H9 (cell line): ENCODE results near the gene RPRD1B. TPM values are rescaled to one million over a fixed set of nuclear protein-coding genes. Genes with fewer than 3 reads are reported as not detected.

ENCODE experiments used
- DNase-seq: peaks from one replicate; pipeline ENCODE4 v3.0.0-alpha.2; 2017
- H2AFZ ChIP-seq: one replicate; pipeline ENCODE4 v1.6.1; 2013; ENCODE audit warnings: mild to moderate bottlenecking, low read length, control low read depth, moderate library complexity
- H2AK5ac ChIP-seq: 2 replicates; pipeline ENCODE4 v1.6.1; 2013; ENCODE audit warnings: low read length, control low read depth, mixed read lengths; ENCODE audit not compliant: insufficient read length
- H2BK120ac ChIP-seq: one replicate; pipeline ENCODE4 v1.6.1; 2013; ENCODE audit warnings: low read depth, mild to moderate bottlenecking, low read length, control low read depth, inconsistent platforms; ENCODE audit not compliant: poor library complexity, severe bottlenecking
- H2BK12ac ChIP-seq: 2 replicates; pipeline ENCODE4 v1.6.1; 2013; ENCODE audit warnings: low read length, control low read depth, mixed read lengths, low read depth; ENCODE audit not compliant: insufficient read length
- H2BK15ac ChIP-seq: 2 replicates; pipeline ENCODE4 v1.6.1; 2013; ENCODE audit warnings: low read depth, low read length, control low read depth
- H2BK20ac ChIP-seq: one replicate; pipeline ENCODE4 v1.6.1; 2013; ENCODE audit warnings: low read depth, mild to moderate bottlenecking, low read length, control low read depth, inconsistent platforms; ENCODE audit not compliant: poor library complexity, severe bottlenecking
- H2BK5ac ChIP-seq: 2 replicates; pipeline ENCODE4 v1.6.1; 2013; ENCODE audit warnings: low read length, control low read depth, mixed read lengths; ENCODE audit not compliant: insufficient read length
- H3K14ac ChIP-seq: 2 replicates; pipeline ENCODE4 v1.6.1; 2013; ENCODE audit warnings: low read length, control low read depth; ENCODE audit not compliant: insufficient read depth
- H3K18ac ChIP-seq: 2 replicates; pipeline ENCODE4 v1.6.1; 2013; ENCODE audit warnings: low read depth, mild to moderate bottlenecking, mixed read lengths, low read length, control low read depth; ENCODE audit not compliant: insufficient read length
- H3K23ac ChIP-seq: 2 replicates; pipeline ENCODE4 v1.6.1; 2013; ENCODE audit warnings: low read length, control low read depth, mixed read lengths, low read depth; ENCODE audit not compliant: insufficient read length
- H3K23me2 ChIP-seq: 2 replicates; pipeline ENCODE4 v1.6.1; 2013; ENCODE audit warnings: low read depth, mild to moderate bottlenecking, mixed read lengths, low read length, control low read depth; ENCODE audit not compliant: insufficient read length, poor library complexity, severe bottlenecking
- H3K27ac ChIP-seq: 2 replicates; pipeline ENCODE4 v1.5.1; 2013; ENCODE audit warnings: low read length, control low read depth, mixed read lengths, low read depth; ENCODE audit not compliant: insufficient read length
- H3K27me3 ChIP-seq: 2 replicates; pipeline ENCODE4 v1.6.1; 2013; ENCODE audit warnings: low read length, control low read depth, inconsistent platforms; ENCODE audit not compliant: insufficient read depth
- H3K4ac ChIP-seq: 2 replicates; pipeline ENCODE4 v1.6.1; 2013; ENCODE audit warnings: low read depth, mild to moderate bottlenecking, control low read depth, inconsistent platforms, low read length, moderate library complexity
- H3K4me1 ChIP-seq: 2 replicates; pipeline ENCODE4 v1.6.1; 2013; ENCODE audit warnings: low read length, control low read depth, inconsistent platforms; ENCODE audit not compliant: insufficient read depth
- H3K4me2 ChIP-seq: 2 replicates; pipeline ENCODE4 v1.6.1; 2013; ENCODE audit warnings: low read length, control low read depth, mixed read lengths; ENCODE audit not compliant: insufficient read length, insufficient read depth
- H3K56ac ChIP-seq: 2 replicates; pipeline ENCODE4 v1.6.1; 2013; ENCODE audit warnings: low read depth, mild to moderate bottlenecking, mixed read lengths, low read length, control low read depth; ENCODE audit not compliant: insufficient read length
- H3K79me1 ChIP-seq: 2 replicates; pipeline ENCODE4 v1.6.1; 2013; ENCODE audit warnings: low read depth, mild to moderate bottlenecking, moderate library complexity, low read length, control low read depth, inconsistent platforms; ENCODE audit not compliant: insufficient read depth, poor library complexity, severe bottlenecking
- H3K79me2 ChIP-seq: 2 replicates; pipeline ENCODE4 v1.6.1; 2013; ENCODE audit warnings: low read length, control low read depth, inconsistent platforms; ENCODE audit not compliant: insufficient read depth
- H3K9ac ChIP-seq: 2 replicates; pipeline ENCODE4 v1.6.1; 2013; ENCODE audit warnings: low read length, control low read depth, mixed read lengths; ENCODE audit not compliant: insufficient read length; ENCODE audit errors: extremely low read depth
- H3K9me3 ChIP-seq: one replicate; pipeline ENCODE4 v1.6.1; 2013; ENCODE audit warnings: low read depth, low read length, inconsistent platforms; ENCODE audit not compliant: control insufficient read depth
- H3T11ph ChIP-seq: one replicate; pipeline ENCODE4 v1.6.1; 2013; ENCODE audit warnings: mild to moderate bottlenecking, low read length, control low read depth, inconsistent platforms
- H4K20me1 ChIP-seq: one replicate; pipeline ENCODE4 v1.6.1; 2013; ENCODE audit not compliant: control insufficient read depth, insufficient read length, insufficient read depth
- H4K5ac ChIP-seq: 2 replicates; pipeline ENCODE4 v1.6.1; 2013; ENCODE audit warnings: low read depth, mild to moderate bottlenecking, mixed read lengths, low read length, control low read depth; ENCODE audit not compliant: insufficient read length
- H4K8ac ChIP-seq: replicated peaks from 2 replicates; pipeline ENCODE4 v1.6.1; 2013; ENCODE audit warnings: low read length, control low read depth, mixed read lengths, low read depth; ENCODE audit not compliant: insufficient read length
- H4K91ac ChIP-seq: 2 replicates; pipeline ENCODE4 v1.6.1; 2013; ENCODE audit warnings: low read depth, mild to moderate bottlenecking, moderate library complexity, mixed read lengths, low read length, control low read depth; ENCODE audit not compliant: insufficient read length
- H3K27ac Mint-ChIP-seq, 3 experiments: 2 replicates in 2 of 3; 3 replicates in 1 of 3; pipeline ENCODE4 v1.8.0; 2020 to 2021; ENCODE audit warnings: mixed read lengths in 3 of 3, mild to moderate bottlenecking in 1 of 3, moderate library complexity in 1 of 3
- H3K27me3 Mint-ChIP-seq: 2 replicates; pipeline ENCODE4 v1.8.0; 2021; ENCODE audit warnings: low read depth, mild to moderate bottlenecking, moderate library complexity, mixed read lengths
- H3K36me3 Mint-ChIP-seq, 3 experiments: 2 replicates in 2 of 3; 3 replicates in 1 of 3; pipeline ENCODE4 v1.8.0; 2020 to 2021; ENCODE audit warnings: low read depth in 3 of 3, mixed read lengths in 3 of 3; ENCODE audit not compliant: insufficient read depth in 1 of 3
- H3K4me1 Mint-ChIP-seq, 2 experiments: 2 replicates each; pipeline ENCODE4 v1.8.0; 2020; ENCODE audit warnings: mixed read lengths in 2 of 2
- H3K4me3 Mint-ChIP-seq, 2 experiments: 2 replicates in 1 of 2; 3 replicates in 1 of 2; pipeline ENCODE4 v1.8.0; 2020 to 2021; ENCODE audit warnings: mild to moderate bottlenecking in 2 of 2, mixed read lengths in 2 of 2, moderate library complexity in 1 of 2
- H3K9me3 Mint-ChIP-seq, 2 experiments: 2 replicates in 1 of 2; 3 replicates in 1 of 2; pipeline ENCODE4 v1.8.0; 2020; ENCODE audit warnings: mild to moderate bottlenecking in 2 of 2, mixed read lengths in 2 of 2, moderate library complexity in 1 of 2
- CTCF ChIP-seq: fragments of 200-600 bp; sonication (generic); conservative IDR thresholded peaks from 3 replicates; pipeline ENCODE4 v1.8.0; 2021; ENCODE audit warnings: antibody characterized with exemption, mild to moderate bottlenecking
- WGBS: extraction: QIAGEN DNeasy Blood & Tissue Kit; methylation state at CpG from one replicate; pipeline ENCODE4 v1.1.7; 2013; ENCODE audit warnings: missing lambda C conversion rate, low lambda C conversion rate, mixed read lengths; ENCODE audit not compliant: insufficient read length; ENCODE audit errors: extremely low coverage; 5-methylcytosine and 5-hydroxymethylcytosine counted together
- total RNA-seq: library from RNA; stranded (reverse); gene quantifications from 2 replicates; pipeline ENCODE4 v1.2.1, GENCODE V29; 2021

The RPRD1B gene
- total RNA-seq, 1 experiment from 2014 or later: 34.3 TPM

- 0 out of 3 replicates have a peak, but pooled peaks have one; percentile 25 for TF ChIP-seq CTCF
Measured at GRCh38 chr20:38125157-38126056, 91.9 kb downstream of the RPRD1B start.

More at GRCh38 chr20:38125157-38126056, 91.9 kb downstream of the RPRD1B start:
- H3K36me3 Mint-ChIP-seq: no peaks in the 10 kb centered on the region
- H3K27ac Mint-ChIP-seq: peak overlapping the region in 1 of 3 experiments; percentile 16; a peak in 1 of 7 replicates
- Histone ChIP-seq H3K56ac (no peak overlapping the region), H2BK120ac (no peak overlapping the region), H3K14ac (no peak overlapping the region), H3K9me3 (no peaks in the 10 kb centered on the region), H3K27me3 (no peaks in the 10 kb centered on the region), H3K4ac (no peak overlapping the region), H3K18ac (no peak overlapping the region), H3K4me1 (no peaks in the 10 kb centered on the region; the same call in 1 of the 2 replicates), H2AFZ (no peak overlapping the region), H3K23me2 (no peaks in the 10 kb centered on the region), H3K79me2 (no peaks in the 10 kb centered on the region), H2BK12ac (no peak overlapping the region), H2BK5ac (no peak overlapping the region), H4K91ac (no peak overlapping the region), H3K9ac (no peak overlapping the region), H4K20me1 (no peaks in the 10 kb centered on the region), H3T11ph (no peak overlapping the region), H3K79me1 (no peaks in the 10 kb centered on the region), H4K8ac (no peak overlapping the region), H2AK5ac (no peak overlapping the region), H3K4me2 (no peak overlapping the region), H4K5ac (no peak overlapping the region), H3K27ac (no peak overlapping the region), H2BK15ac (no peak overlapping the region), H3K23ac (no peak overlapping the region), H2BK20ac (no peak overlapping the region)
- no peak for DNase-seq
- H3K27me3 Mint-ChIP-seq: no peaks in the 10 kb centered on the region; the same call in 1 of the 2 replicates
- peaks cover 5 to 6% of the 10 kb centered on the region in 2 experiments; a peak in 2 of 4 replicates for H3K4me1 Mint-ChIP-seq
- no peaks in the 10 kb centered on the region for H3K9me3 Mint-ChIP-seq
- no CpG with 5 or more reads among the region's 18 CpGs for WGBS
- H3K4me3 Mint-ChIP-seq: no peak overlapping the region
